ENCODE data around the gene EIF2AK2. TPM values are rescaled to one million over a fixed set of nuclear protein-coding genes. Genes with fewer than 3 reads are reported as not detected.

The EIF2AK2 gene
- total and polyA plus RNA-seq, 9 donors: 13.4 to 27.7 (median 18.7) TPM

GRCh38 chr2:37173741-37174140 lies 17.0 kb upstream of the EIF2AK2 start:
- no peaks in the 10 kb centered on the region for H3K9me3 ChIP-seq (replicated peaks; ENCODE audit: control insufficient read depth, low read depth, low read length)
- no peak overlapping the region for H3K4me3 ChIP-seq (ENCODE audit: low read length)
- no peaks in the 10 kb centered on the region for H3K27me3 ChIP-seq (ENCODE audit: control insufficient read depth, insufficient read depth, low read length)
- H3K36me3 ChIP-seq (ENCODE audit: control insufficient read depth, insufficient read depth, low read length): no peaks in the 10 kb centered on the region
- 63% methylated on average over 1 of the region's 1 CpG for WGBS (ENCODE audit: insufficient coverage)
- no peak for DNase-seq
- H3K27ac ChIP-seq (ENCODE audit: low read length): no peak overlapping the region
- no peaks in the 10 kb centered on the region for H3K4me1 ChIP-seq (ENCODE audit: control insufficient read depth, insufficient read depth, low read length)

- Histone ChIP-seq H3K27me3 (ENCODE audit: control insufficient read depth, insufficient read depth, low read length) (no peaks in the 10 kb centered on the region), H3K36me3 (ENCODE audit: control insufficient read depth, insufficient read depth, low read length) (no peaks in the 10 kb centered on the region)
Observed at GRCh38 chr2:37171624-37171950, 14.8 kb upstream of the EIF2AK2 start.

GRCh38 chr2:37168217-37168981 lies 11.6 kb upstream of the EIF2AK2 start:
- Histone ChIP-seq H3K27ac (ENCODE audit: low read length) (no peak overlapping the region), H3K4me1 (ENCODE audit: control insufficient read depth, insufficient read depth, low read length) (no peaks in the 10 kb centered on the region), H3K4me3 (ENCODE audit: low read length) (no peak overlapping the region), H3K9me3 (replicated peaks; ENCODE audit: control insufficient read depth, low read depth, low read length) (peaks cover 8% of the 10 kb centered on the region), H3K27me3 (ENCODE audit: control insufficient read depth, insufficient read depth, low read length) (no peaks in the 10 kb centered on the region), H3K36me3 (ENCODE audit: control insufficient read depth, insufficient read depth, low read length) (no peaks in the 10 kb centered on the region)
- no CpG with 5 or more reads among the region's 17 CpGs for WGBS (ENCODE audit: insufficient coverage)
- peak; percentile 30 for DNase-seq

More at GRCh38 chr2:37171624-37171950, 14.8 kb upstream of the EIF2AK2 start:
- no peak overlapping the region for H3K27ac ChIP-seq (ENCODE audit: low read length)
- no peaks in the 10 kb centered on the region for H3K9me3 ChIP-seq (replicated peaks; ENCODE audit: control insufficient read depth, low read depth, low read length)
- no peaks in the 10 kb centered on the region for H3K4me1 ChIP-seq (ENCODE audit: control insufficient read depth, insufficient read depth, low read length)
- H3K4me3 ChIP-seq (ENCODE audit: low read length): no peak overlapping the region
- no peak for DNase-seq

DNA sequence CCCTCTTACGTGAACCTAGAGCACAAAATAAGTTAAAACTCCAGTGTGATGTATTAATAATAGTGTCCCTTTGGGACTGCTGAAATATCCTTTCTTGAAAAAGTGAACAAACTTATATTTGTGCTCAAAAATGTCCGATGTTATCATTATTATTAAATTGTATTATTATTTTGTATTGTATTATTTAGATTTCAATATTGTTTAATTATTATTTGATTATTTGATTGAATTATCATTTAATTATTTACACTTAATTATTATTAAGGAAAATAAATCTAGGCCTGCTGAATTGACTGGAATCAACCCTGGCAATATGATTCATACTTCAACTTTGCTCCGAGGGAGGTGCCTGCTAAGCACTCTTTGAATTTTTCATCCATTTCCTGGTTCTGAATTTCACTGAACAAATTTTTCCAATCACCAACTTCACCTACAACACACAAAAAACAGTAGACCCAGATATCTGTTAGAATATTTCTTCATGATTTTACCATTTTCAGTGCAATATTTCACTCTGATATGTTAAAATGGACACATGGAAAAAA lies 10.9 kb upstream of the EIF2AK2 start:
- Histone ChIP-seq H3K9me3 (replicated peaks; ENCODE audit: control insufficient read depth, low read depth, low read length) (peaks cover 8% of the 10 kb centered on the region), H3K4me1 (ENCODE audit: control insufficient read depth, insufficient read depth, low read length) (no peaks in the 10 kb centered on the region), H3K36me3 (ENCODE audit: control insufficient read depth, insufficient read depth, low read length) (no peaks in the 10 kb centered on the region), H3K27ac (ENCODE audit: low read length) (no peak overlapping the region), H3K4me3 (ENCODE audit: low read length) (no peak overlapping the region), H3K27me3 (ENCODE audit: control insufficient read depth, insufficient read depth, low read length) (no peaks in the 10 kb centered on the region)
- no CpG with 5 or more reads among the region's 3 CpGs for WGBS (ENCODE audit: insufficient coverage)
- no peak for DNase-seq

DNA sequence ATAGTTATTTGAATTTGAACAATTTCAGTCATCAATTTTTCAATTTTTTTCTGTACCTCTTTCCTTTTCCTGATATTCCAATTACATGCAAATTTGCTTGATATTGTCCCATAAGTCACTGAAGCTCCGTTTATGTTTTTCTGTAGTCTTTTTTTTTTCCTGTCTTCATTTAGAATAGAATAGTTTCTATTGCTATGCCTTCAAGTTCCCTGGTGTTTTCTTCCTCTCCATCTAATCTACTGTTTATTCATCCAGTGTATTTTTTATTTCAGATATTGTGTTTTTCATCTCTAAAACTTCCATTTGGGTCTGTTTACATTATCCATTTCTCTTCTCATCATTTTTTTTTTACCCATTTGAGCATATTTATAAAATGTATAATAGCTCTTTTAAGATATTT lies 8.0 kb upstream of the EIF2AK2 start:
- H3K27me3 ChIP-seq (ENCODE audit: control insufficient read depth, insufficient read depth, low read length): no peaks in the 10 kb centered on the region
- no peaks in the 10 kb centered on the region for H3K36me3 ChIP-seq (ENCODE audit: control insufficient read depth, insufficient read depth, low read length)
- DNase-seq: no peak
- H3K4me3 ChIP-seq (ENCODE audit: low read length): no peak overlapping the region
- WGBS (ENCODE audit: insufficient coverage): no CpG with 5 or more reads among the region's 1 CpG
- no peaks in the 10 kb centered on the region for H3K4me1 ChIP-seq (ENCODE audit: control insufficient read depth, insufficient read depth, low read length)
- H3K9me3 ChIP-seq (replicated peaks; ENCODE audit: control insufficient read depth, low read depth, low read length): peaks cover 8% of the 10 kb centered on the region
- no peak overlapping the region for H3K27ac ChIP-seq (ENCODE audit: low read length)

GRCh38 chr2:37156071-37156856 lies 516 bp downstream of the EIF2AK2 start:
- Histone ChIP-seq H3K9me3 (replicated peaks; ENCODE audit: control insufficient read depth, low read depth, low read length) (no peaks in the 10 kb centered on the region), H3K27ac (ENCODE audit: low read length) (peak overlapping the region; percentile 97), H3K36me3 (ENCODE audit: control insufficient read depth, insufficient read depth, low read length) (peaks cover 13% of the 10 kb centered on the region), H3K4me3 (ENCODE audit: low read length) (peak overlapping the region; percentile 93), H3K27me3 (ENCODE audit: control insufficient read depth, insufficient read depth, low read length) (no peaks in the 10 kb centered on the region), H3K4me1 (ENCODE audit: control insufficient read depth, insufficient read depth, low read length) (peaks cover 15% of the 10 kb centered on the region)
- peak; percentile 90 for DNase-seq
- 1% methylated on average over 20 of the region's 27 CpGs for WGBS (ENCODE audit: insufficient coverage)

GRCh38 chr2:37154785-37155184 lies 2.0 kb downstream of the EIF2AK2 start:
- H3K27me3 ChIP-seq (ENCODE audit: control insufficient read depth, insufficient read depth, low read length): no peaks in the 10 kb centered on the region
- WGBS (ENCODE audit: insufficient coverage): 100% methylated on average over 4 of the region's 4 CpGs
- DNase-seq: no peak
- peaks cover 13% of the 10 kb centered on the region for H3K36me3 ChIP-seq (ENCODE audit: control insufficient read depth, insufficient read depth, low read length)
- peaks cover 15% of the 10 kb centered on the region for H3K4me1 ChIP-seq (ENCODE audit: control insufficient read depth, insufficient read depth, low read length)
- no peak overlapping the region for H3K27ac ChIP-seq (ENCODE audit: low read length)
- no peaks in the 10 kb centered on the region for H3K9me3 ChIP-seq (replicated peaks; ENCODE audit: control insufficient read depth, low read depth, low read length)
- no peak overlapping the region for H3K4me3 ChIP-seq (ENCODE audit: low read length)

GRCh38 chr2:37153224-37153623 lies 3.6 kb downstream of the EIF2AK2 start:
- no peak overlapping the region for H3K4me3 ChIP-seq (ENCODE audit: low read length)
- WGBS (ENCODE audit: insufficient coverage): 100% methylated on average over 1 of the region's 5 CpGs

DNA sequence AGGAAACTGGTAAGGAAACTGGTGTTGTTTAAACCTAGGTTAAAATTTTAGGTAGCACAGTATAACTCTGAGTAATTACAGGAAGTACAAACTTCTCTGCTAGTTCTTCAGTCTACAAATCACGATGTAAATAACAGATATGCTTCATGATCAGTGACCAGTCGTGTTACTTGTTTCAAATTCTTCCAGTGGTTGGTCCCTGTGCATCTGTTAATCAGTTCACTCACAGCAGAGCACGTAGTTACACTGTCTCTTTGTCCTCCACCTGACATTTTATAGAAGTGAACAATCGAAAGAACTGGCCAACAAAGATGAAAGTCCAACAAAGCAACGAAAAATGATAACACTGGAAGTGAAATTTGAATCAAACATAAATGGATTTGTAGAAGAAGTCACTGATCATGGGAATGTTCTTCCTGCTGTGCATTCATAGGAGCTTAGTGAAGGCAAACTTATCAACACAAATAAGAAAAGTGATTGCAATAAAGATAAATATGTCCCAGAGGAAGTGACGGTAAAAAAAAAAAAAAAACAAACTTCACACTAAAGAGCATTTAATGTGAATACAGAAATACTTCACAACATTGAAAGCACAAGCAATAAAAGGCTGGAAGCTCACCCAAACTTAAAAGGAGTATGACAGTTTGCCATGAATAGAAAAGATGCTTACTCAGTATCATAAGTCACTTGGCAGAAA lies 7.0 kb downstream of the EIF2AK2 start:
- Histone ChIP-seq H3K9me3 (replicated peaks; ENCODE audit: control insufficient read depth, low read depth, low read length) (no peaks in the 10 kb centered on the region), H3K27ac (ENCODE audit: low read length) (no peak overlapping the region), H3K27me3 (ENCODE audit: control insufficient read depth, insufficient read depth, low read length) (no peaks in the 10 kb centered on the region), H3K4me1 (ENCODE audit: control insufficient read depth, insufficient read depth, low read length) (no peaks in the 10 kb centered on the region), H3K36me3 (ENCODE audit: control insufficient read depth, insufficient read depth, low read length) (peaks cover 43% of the 10 kb centered on the region), H3K4me3 (ENCODE audit: low read length) (no peak overlapping the region)
- 61% methylated on average over 2 of the region's 6 CpGs for WGBS (ENCODE audit: insufficient coverage)
- peak; percentile 16 for DNase-seq

More at GRCh38 chr2:37153224-37153623, 3.6 kb downstream of the EIF2AK2 start:
- Histone ChIP-seq H3K27ac (ENCODE audit: low read length) (no peak overlapping the region), H3K4me1 (ENCODE audit: control insufficient read depth, insufficient read depth, low read length) (peaks cover 15% of the 10 kb centered on the region), H3K27me3 (ENCODE audit: control insufficient read depth, insufficient read depth, low read length) (no peaks in the 10 kb centered on the region), H3K9me3 (replicated peaks; ENCODE audit: control insufficient read depth, low read depth, low read length) (no peaks in the 10 kb centered on the region), H3K36me3 (ENCODE audit: control insufficient read depth, insufficient read depth, low read length) (peaks cover 19% of the 10 kb centered on the region)
- DNase-seq: no peak

DNA sequence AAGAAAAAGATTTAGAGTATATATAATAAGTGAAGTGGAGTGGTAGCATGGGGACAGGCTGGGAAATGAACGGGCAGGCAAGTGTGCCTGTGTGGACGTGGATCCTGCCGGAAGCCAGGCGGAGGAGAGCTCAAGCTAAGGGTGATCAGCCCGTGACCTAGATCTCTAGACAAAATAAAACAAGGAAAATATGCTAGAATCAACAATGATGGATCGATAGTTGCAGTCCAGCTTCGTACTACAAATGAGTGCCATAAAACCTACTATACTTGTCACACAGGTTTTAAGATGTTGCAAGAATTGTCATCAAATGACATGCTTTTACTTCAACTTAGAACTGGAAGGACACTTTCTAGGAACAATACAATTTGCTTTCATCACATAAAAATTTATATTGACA lies 8.5 kb downstream of the EIF2AK2 start:
- Histone ChIP-seq H3K4me1 (ENCODE audit: control insufficient read depth, insufficient read depth, low read length) (no peaks in the 10 kb centered on the region), H3K27me3 (ENCODE audit: control insufficient read depth, insufficient read depth, low read length) (no peaks in the 10 kb centered on the region)
- whole genome bisulfite sequencing (ENCODE audit: insufficient coverage): 95% methylated on average over 4 of the region's 7 CpGs

More for the DNA sequence above, 8.5 kb downstream of the EIF2AK2 start:
- DNase-seq: no peak
- Histone ChIP-seq H3K36me3 (ENCODE audit: control insufficient read depth, insufficient read depth, low read length) (peaks cover 46% of the 10 kb centered on the region), H3K27ac (ENCODE audit: low read length) (no peak overlapping the region), H3K9me3 (replicated peaks; ENCODE audit: control insufficient read depth, low read depth, low read length) (no peaks in the 10 kb centered on the region), H3K4me3 (ENCODE audit: low read length) (no peak overlapping the region)

Measured in muscle of leg (tissue), 11 donors.